GM18861 (cell line): ENCODE data around the gene RNF41.
A peak's percentile ranks its signal among the peaks of the same experiment; 100 is the strongest.
"Not testable (repeated sequence)": the region's sequence is repeated elsewhere in the genome, so short reads cannot be mapped to it uniquely, and the experiment has no call there.

ENCODE experiments used
- ATAC-seq: cut with Tn5 transposase; IDR thresholded peaks from one replicate; pipeline ENCODE4 v1.9.1; 2021; ENCODE audit not compliant: unreplicated experiment

The RNF41 gene

GRCh38 chr12:56178347-56178746, 43.4 kb downstream of the RNF41 start:
- no peak for ATAC-seq

- ATAC-seq: no peak
These were observed 48.9 kb downstream of the RNF41 start for GRCh38 chr12:56172839-56173238.

GRCh38 chr12:56169229-56169759, 52.4 kb downstream of the RNF41 start:
- ATAC-seq: no peak

- ATAC-seq: no peak
These were observed 56.4 kb downstream of the RNF41 start for GRCh38 chr12:56165369-56165768.

GRCh38 chr12:56164345-56164729, 57.4 kb downstream of the RNF41 start:
- ATAC-seq: no peak

- ATAC-seq: no peak
These were observed 58.0 kb downstream of the RNF41 start for GRCh38 chr12:56163533-56164344.

GRCh38 chr12:56162468-56163290, 59.0 kb downstream of the RNF41 start:
- no peak for ATAC-seq

- no peak for ATAC-seq
These were observed 59.9 kb downstream of the RNF41 start for GRCh38 chr12:56161690-56162351.

GRCh38 chr12:56160894-56161689, 60.6 kb downstream of the RNF41 start:
- ATAC-seq: no peak

- no peak for ATAC-seq
These were observed 61.4 kb downstream of the RNF41 start for GRCh38 chr12:56160193-56160763.

GRCh38 chr12:56159482-56160192, 62.1 kb downstream of the RNF41 start:
- no peak for ATAC-seq

GRCh38 chr12:56158926-56159461, 62.7 kb downstream of the RNF41 start:
- no peak for ATAC-seq

GRCh38 chr12:56158029-56158925, 63.4 kb downstream of the RNF41 start, which contains the start of gene MYL6:
TSS of gene MYL6 (plus strand) at chr12:56158359. CDS start at chr12:56158402, 43 bp downstream.
- peak; percentile 81 for ATAC-seq

- no peak for ATAC-seq
These were observed 64.3 kb downstream of the RNF41 start for GRCh38 chr12:56157201-56158028.

GRCh38 chr12:56156464-56157200, 65.1 kb downstream of the RNF41 start:
- ATAC-seq: not testable (repeated sequence)

GRCh38 chr12:56155256-56155845, 66.4 kb downstream of the RNF41 start:
- ATAC-seq: no peak
